Activated naive CD8-positive, alpha-beta T cell treated with anti-CD3 and anti-CD28 coated beads for 36 hours (primary cell): ENCODE measurements around the gene ANKDD1A. TPM values are rescaled to one million over a fixed set of nuclear protein-coding genes. Genes with fewer than 3 reads are reported as not detected.
A peak's percentile ranks its signal among the peaks of the same experiment; 100 is the strongest.

Source experiments
- DNase-seq: peaks from one replicate; pipeline ENCODE4 v3.0.0; 2021
- H3K27ac Mint-ChIP-seq: one replicate; pipeline ENCODE4 v1.8.0; 2022; ENCODE audit warnings: mild to moderate bottlenecking, moderate library complexity, mixed read lengths
- H3K27me3 Mint-ChIP-seq: one replicate; pipeline ENCODE4 v1.8.0; 2022; ENCODE audit warnings: mild to moderate bottlenecking, mixed read lengths
- H3K36me3 Mint-ChIP-seq: one replicate; pipeline ENCODE4 v1.8.0; 2021; ENCODE audit warnings: mild to moderate bottlenecking, mixed read lengths
- H3K4me1 Mint-ChIP-seq: one replicate; pipeline ENCODE4 v1.8.0; 2021; ENCODE audit warnings: mixed read lengths
- H3K4me3 Mint-ChIP-seq: one replicate; pipeline ENCODE4 v1.8.0; 2022; ENCODE audit warnings: mild to moderate bottlenecking, moderate library complexity, mixed read lengths
- H3K9me3 Mint-ChIP-seq: one replicate; pipeline ENCODE4 v1.8.0; 2022; ENCODE audit warnings: mixed read lengths
- total RNA-seq, 2 experiments: library from RNA; stranded (reverse); gene quantifications; one replicate each; pipeline ENCODE4 v1.2.3, GENCODE V29; 2021

ANKDD1A gene
- total RNA-seq, 2 experiments from 2014 or later: 2.8 to 2.9 TPM

- Mint-ChIP-seq H3K9me3 (peaks cover 7% of the 10 kb centered on the region), H3K27me3 (no peaks in the 10 kb centered on the region), H3K36me3 (peaks cover 6% of the 10 kb centered on the region), H3K27ac (no peak overlapping the region), H3K4me1 (peaks cover 17% of the 10 kb centered on the region), H3K4me3 (no peak overlapping the region)
- no peak for DNase-seq
Measured at GRCh38 chr15:64904189-64904588, 7.5 kb upstream of the ANKDD1A start.

- peaks cover 6% of the 10 kb centered on the region for H3K36me3 Mint-ChIP-seq
Measured at GRCh38 chr15:64905119-64905831, 6.4 kb upstream of the ANKDD1A start.

GRCh38 chr15:64905941-64906340 is 5.8 kb upstream of the ANKDD1A start:
- DNase-seq: no peak
- H3K27me3 Mint-ChIP-seq: peaks cover 15% of the 10 kb centered on the region
- peaks cover 2% of the 10 kb centered on the region for H3K36me3 Mint-ChIP-seq
- H3K27ac Mint-ChIP-seq: no peak overlapping the region
- peaks cover 2% of the 10 kb centered on the region for H3K9me3 Mint-ChIP-seq
- peaks cover 17% of the 10 kb centered on the region for H3K4me1 Mint-ChIP-seq
- no peak overlapping the region for H3K4me3 Mint-ChIP-seq

More at GRCh38 chr15:64905119-64905831, 6.4 kb upstream of the ANKDD1A start:
- peak; percentile 81 for DNase-seq
- peak overlapping the region; percentile 63 for H3K4me3 Mint-ChIP-seq
- H3K27ac Mint-ChIP-seq: peak overlapping the region; percentile 73
- peaks cover 7% of the 10 kb centered on the region for H3K9me3 Mint-ChIP-seq
- peaks cover 11% of the 10 kb centered on the region for H3K27me3 Mint-ChIP-seq
- H3K4me1 Mint-ChIP-seq: peaks cover 17% of the 10 kb centered on the region

- H3K9me3 Mint-ChIP-seq: no peaks in the 10 kb centered on the region
- H3K27ac Mint-ChIP-seq: no peak overlapping the region
- no peak overlapping the region for H3K4me3 Mint-ChIP-seq
Measured at GRCh38 chr15:64906402-64906801, 5.3 kb upstream of the ANKDD1A start.

GRCh38 chr15:64907991-64908390 is 3.7 kb upstream of the ANKDD1A start:
- H3K27ac Mint-ChIP-seq: no peak overlapping the region
- no peaks in the 10 kb centered on the region for H3K36me3 Mint-ChIP-seq
- no peak for DNase-seq
- H3K9me3 Mint-ChIP-seq: no peaks in the 10 kb centered on the region
- peaks cover 29% of the 10 kb centered on the region for H3K27me3 Mint-ChIP-seq
- H3K4me1 Mint-ChIP-seq: peaks cover 13% of the 10 kb centered on the region
- H3K4me3 Mint-ChIP-seq: no peak overlapping the region

More at GRCh38 chr15:64906402-64906801, 5.3 kb upstream of the ANKDD1A start:
- DNase-seq: no peak
- Mint-ChIP-seq H3K27me3 (peaks cover 20% of the 10 kb centered on the region), H3K36me3 (no peaks in the 10 kb centered on the region), H3K4me1 (peaks cover 19% of the 10 kb centered on the region)

GRCh38 chr15:64909546-64909945 is 2.2 kb upstream of the ANKDD1A start:
- Mint-ChIP-seq H3K9me3 (no peaks in the 10 kb centered on the region), H3K4me3 (no peak overlapping the region), H3K36me3 (no peaks in the 10 kb centered on the region)

GRCh38 chr15:64912379-64913325 is 950 bp downstream of the ANKDD1A start:
- H3K4me3 Mint-ChIP-seq: peak overlapping the region; percentile 29
- no peak overlapping the region for H3K27ac Mint-ChIP-seq
- H3K27me3 Mint-ChIP-seq: peaks cover 29% of the 10 kb centered on the region
- H3K36me3 Mint-ChIP-seq: no peaks in the 10 kb centered on the region
- DNase-seq: no peak
- no peaks in the 10 kb centered on the region for H3K9me3 Mint-ChIP-seq
- H3K4me1 Mint-ChIP-seq: peaks cover 3% of the 10 kb centered on the region

More at GRCh38 chr15:64909546-64909945, 2.2 kb upstream of the ANKDD1A start:
- Mint-ChIP-seq H3K4me1 (peaks cover 9% of the 10 kb centered on the region), H3K27ac (no peak overlapping the region), H3K27me3 (peaks cover 29% of the 10 kb centered on the region)
- no peak for DNase-seq

- H3K27ac Mint-ChIP-seq: no peak overlapping the region
- H3K9me3 Mint-ChIP-seq: no peaks in the 10 kb centered on the region
- DNase-seq: no peak
- H3K36me3 Mint-ChIP-seq: no peaks in the 10 kb centered on the region
- peaks cover 3% of the 10 kb centered on the region for H3K4me1 Mint-ChIP-seq
- H3K4me3 Mint-ChIP-seq: no peak overlapping the region
- peaks cover 16% of the 10 kb centered on the region for H3K27me3 Mint-ChIP-seq
Measured at GRCh38 chr15:64915518-64916227, 4.0 kb downstream of the ANKDD1A start.

- H3K27ac Mint-ChIP-seq: no peak overlapping the region
- H3K4me3 Mint-ChIP-seq: no peak overlapping the region
- H3K9me3 Mint-ChIP-seq: no peaks in the 10 kb centered on the region
- no peaks in the 10 kb centered on the region for H3K36me3 Mint-ChIP-seq
- no peak for DNase-seq
- H3K4me1 Mint-ChIP-seq: peaks cover under 1% of the 10 kb centered on the region
- peaks cover 10% of the 10 kb centered on the region for H3K27me3 Mint-ChIP-seq
Measured at GRCh38 chr15:64916365-64916764, 4.7 kb downstream of the ANKDD1A start.

GRCh38 chr15:64917211-64917610 is 5.5 kb downstream of the ANKDD1A start:
- Mint-ChIP-seq H3K9me3 (no peaks in the 10 kb centered on the region), H3K27me3 (peaks cover 5% of the 10 kb centered on the region), H3K4me3 (no peak overlapping the region), H3K27ac (no peak overlapping the region), H3K4me1 (no peaks in the 10 kb centered on the region), H3K36me3 (no peaks in the 10 kb centered on the region)
- no peak for DNase-seq

- Mint-ChIP-seq H3K27ac (no peak overlapping the region), H3K4me3 (no peak overlapping the region), H3K4me1 (peaks cover 4% of the 10 kb centered on the region), H3K27me3 (no peaks in the 10 kb centered on the region), H3K9me3 (no peaks in the 10 kb centered on the region), H3K36me3 (no peaks in the 10 kb centered on the region)
- no peak for DNase-seq
Measured at GRCh38 chr15:64919721-64920120, 8.0 kb downstream of the ANKDD1A start.

- no peak overlapping the region for H3K27ac Mint-ChIP-seq
- H3K27me3 Mint-ChIP-seq: no peaks in the 10 kb centered on the region
- peaks cover 4% of the 10 kb centered on the region for H3K4me1 Mint-ChIP-seq
- no peaks in the 10 kb centered on the region for H3K36me3 Mint-ChIP-seq
- DNase-seq: no peak
- no peak overlapping the region for H3K4me3 Mint-ChIP-seq
- no peaks in the 10 kb centered on the region for H3K9me3 Mint-ChIP-seq
Measured at GRCh38 chr15:64921711-64922110, 10.0 kb downstream of the ANKDD1A start.

GRCh38 chr15:64923546-64923945 is 11.8 kb downstream of the ANKDD1A start:
- no peaks in the 10 kb centered on the region for H3K36me3 Mint-ChIP-seq
- H3K4me1 Mint-ChIP-seq: peaks cover 8% of the 10 kb centered on the region
- H3K27me3 Mint-ChIP-seq: no peaks in the 10 kb centered on the region
- no peaks in the 10 kb centered on the region for H3K9me3 Mint-ChIP-seq
- H3K27ac Mint-ChIP-seq: no peak overlapping the region
- no peak overlapping the region for H3K4me3 Mint-ChIP-seq
- no peak for DNase-seq

- no peaks in the 10 kb centered on the region for H3K36me3 Mint-ChIP-seq
- H3K4me3 Mint-ChIP-seq: no peak overlapping the region
- H3K4me1 Mint-ChIP-seq: peaks cover 8% of the 10 kb centered on the region
- no peaks in the 10 kb centered on the region for H3K27me3 Mint-ChIP-seq
- DNase-seq: no peak
- no peaks in the 10 kb centered on the region for H3K9me3 Mint-ChIP-seq
- H3K27ac Mint-ChIP-seq: no peak overlapping the region
Measured at GRCh38 chr15:64925335-64926330, 13.9 kb downstream of the ANKDD1A start.
